H1 (cell line): ENCODE data around the gene SEMA3A. TPM values are rescaled to one million over a fixed set of nuclear protein-coding genes. Genes with fewer than 3 reads are reported as not detected.

Source experiments
- CTCF ChIA-PET: fragments of 300-600 bp; sonication (Branson Sonifier 250); formaldehyde crosslinking; loops from one replicate; lab custom pipeline; 2021; ENCODE audit not compliant: partially characterized antibody; lab: Charles Lee
- POLR2A ChIA-PET: fragments of 300-600 bp; sonication (Branson Sonifier 250); formaldehyde crosslinking; loops from one replicate; lab custom pipeline; 2021; ENCODE audit warnings: inconsistent platforms; ENCODE audit not compliant: partially characterized antibody; lab: Charles Lee
- DNase-seq, 2 experiments: peaks; one replicate each; pipeline versions ENCODE4 v3.0.0 to v3.0.0-alpha.2; 2010 to 2022; ENCODE audit warnings: low spot score in 2 of 2, low read depth in 1 of 2, mixed read lengths in 1 of 2
- FAIRE-seq: peaks from 2 replicates; lab custom pipeline; 2011; peaks lifted over from hg19 to GRCh38; lab: Jason Lieb, UNC
- H2AFZ ChIP-seq: 2 replicates; pipeline ENCODE4 v1.8.1; 2012; ENCODE audit warnings: low read length, inconsistent platforms
- H2AK5ac ChIP-seq: 2 replicates; pipeline ENCODE4 v1.6.1; 2013; ENCODE audit warnings: low read depth, low read length
- H2BK120ac ChIP-seq: replicated peaks from 2 replicates; pipeline ENCODE3; 2013; ENCODE audit warnings: low read depth, low read length, inconsistent platforms
- H2BK12ac ChIP-seq: 2 replicates; pipeline ENCODE4 v1.6.1; 2013; ENCODE audit warnings: low read depth, low read length
- H2BK15ac ChIP-seq: 2 replicates; pipeline ENCODE4 v1.6.1; 2013; ENCODE audit warnings: low read length
- H2BK20ac ChIP-seq: 2 replicates; pipeline ENCODE4 v1.6.1; 2013; ENCODE audit warnings: low read length
- H2BK5ac ChIP-seq: 2 replicates; pipeline ENCODE4 v1.6.1; 2013; ENCODE audit warnings: low read depth, low read length
- H3K14ac ChIP-seq: 2 replicates; pipeline ENCODE4 v1.6.1; 2013; ENCODE audit warnings: inconsistent platforms; ENCODE audit not compliant: insufficient read length
- H3K18ac ChIP-seq: 2 replicates; pipeline ENCODE4 v1.6.1; 2013; ENCODE audit warnings: low read length; ENCODE audit errors: extremely low read depth
- H3K23ac ChIP-seq: 2 replicates; pipeline ENCODE4 v1.6.1; 2013; ENCODE audit warnings: inconsistent platforms; ENCODE audit not compliant: insufficient read length
- H3K23me2 ChIP-seq: 2 replicates; pipeline ENCODE4 v1.6.1; 2013; ENCODE audit warnings: low read depth, low read length
- H3K27ac ChIP-seq: 2 replicates; pipeline ENCODE4 v1.6.1; 2011; ENCODE audit warnings: low read depth, low read length, inconsistent platforms
- H3K27me3 ChIP-seq, 4 experiments: replicated peaks in 1 of 4; 1 replicate in 1 of 4; 2 replicates in 3 of 4; pipeline versions ENCODE4 v1.6.1 to v1.8.1; 2011 to 2013; ENCODE audit warnings: low read length in 3 of 4, mild to moderate bottlenecking in 3 of 4, inconsistent platforms in 2 of 4, mixed read lengths in 2 of 4, moderate library complexity in 1 of 4; ENCODE audit not compliant: control insufficient read depth in 3 of 4, insufficient read depth in 3 of 4; ENCODE audit errors: extremely low read depth in 1 of 4
- H3K36me3 ChIP-seq, 4 experiments: 2 replicates each; pipeline versions ENCODE4 v1.6.1 to v1.8.1; 2011 to 2013; ENCODE audit warnings: mild to moderate bottlenecking in 4 of 4, low read length in 3 of 4, moderate library complexity in 2 of 4, control low read depth in 1 of 4, inconsistent platforms in 1 of 4; ENCODE audit not compliant: insufficient read depth in 4 of 4, control insufficient read depth in 2 of 4
- H3K4ac ChIP-seq: replicated peaks from 2 replicates; pipeline ENCODE3; 2013; ENCODE audit warnings: low read length, low read depth, mixed read lengths, inconsistent platforms; ENCODE audit not compliant: insufficient read length
- H3K4me1 ChIP-seq, 4 experiments: replicated peaks in 1 of 4; 1 replicate in 1 of 4; 2 replicates in 3 of 4; pipeline versions ENCODE4 v1.6.1 to v1.8.1; 2011 to 2013; ENCODE audit warnings: low read length in 3 of 4, inconsistent platforms in 2 of 4, mixed read lengths in 1 of 4; ENCODE audit not compliant: insufficient read depth in 4 of 4, control insufficient read depth in 3 of 4
- H3K4me2 ChIP-seq, 2 experiments: 2 replicates each; pipeline versions ENCODE4 v1.6.1 to v1.8.1; 2011 to 2013; ENCODE audit warnings: low read depth in 2 of 2, low read length in 2 of 2, control low read depth in 1 of 2, inconsistent platforms in 1 of 2, mild to moderate bottlenecking in 1 of 2; ENCODE audit not compliant: insufficient read depth in 1 of 2
- H3K4me3 ChIP-seq, 4 experiments: fragments of 200-600, 300-600 bp in 1 of 4; sonication (generic), shearing (Covaris generic), sonication (Bioruptor Twin) in 1 of 4; 2 replicates each; pipeline versions ENCODE4 v1.5.1 to v1.8.1; 2011 to 2016; ENCODE audit warnings: low read length in 4 of 4, low read depth in 3 of 4, control low read depth in 2 of 4, inconsistent platforms in 2 of 4, mild to moderate bottlenecking in 2 of 4, mixed read lengths in 1 of 4, moderate library complexity in 1 of 4; ENCODE audit not compliant: insufficient read depth in 2 of 4; ENCODE audit errors: extremely low read depth in 1 of 4
- H3K56ac ChIP-seq: replicated peaks from 2 replicates; pipeline ENCODE3; 2013; ENCODE audit warnings: low read depth, mild to moderate bottlenecking, mixed read lengths, low read length, inconsistent platforms; ENCODE audit not compliant: insufficient read length
- H3K79me1 ChIP-seq: 2 replicates; pipeline ENCODE4 v1.6.1; 2013; ENCODE audit warnings: low read depth, low read length, control low read depth
- H3K79me2 ChIP-seq, 2 experiments: 2 replicates each; pipeline versions ENCODE4 v1.6.1 to v1.8.1; 2012 to 2013; ENCODE audit warnings: low read length in 2 of 2, mild to moderate bottlenecking in 2 of 2, inconsistent platforms in 1 of 2; ENCODE audit not compliant: insufficient read depth in 2 of 2, control insufficient read depth in 1 of 2
- H3K9ac ChIP-seq, 4 experiments: replicated peaks in 1 of 4; 1 replicate in 1 of 4; 2 replicates in 3 of 4; pipeline versions ENCODE4 v1.6.1 to v1.8.1; 2011 to 2013; ENCODE audit warnings: low read depth in 3 of 4, low read length in 3 of 4, control low read depth in 2 of 4, mild to moderate bottlenecking in 2 of 4, moderate library complexity in 2 of 4, inconsistent platforms in 1 of 4; ENCODE audit errors: extremely low read depth in 1 of 4
- H3K9me3 ChIP-seq, 2 experiments: 2 replicates each; pipeline versions ENCODE4 v1.6.1 to v1.8.1; 2012 to 2013; ENCODE audit warnings: mild to moderate bottlenecking in 2 of 2, moderate library complexity in 2 of 2, control low read depth in 1 of 2, inconsistent platforms in 1 of 2, low read depth in 1 of 2, low read length in 1 of 2, mixed read lengths in 1 of 2; ENCODE audit not compliant: insufficient read depth in 2 of 2
- H4K20me1 ChIP-seq, 2 experiments: replicated peaks in 1 of 2; 2 replicates each; pipeline versions ENCODE3 to v1.8.1; 2011 to 2013; ENCODE audit warnings: inconsistent platforms in 2 of 2, low read length in 2 of 2, mild to moderate bottlenecking in 1 of 2; ENCODE audit not compliant: insufficient read depth in 2 of 2, control insufficient read depth in 1 of 2
- H4K5ac ChIP-seq: 2 replicates; pipeline ENCODE4 v1.6.1; 2013; ENCODE audit warnings: low read length, low read depth, mixed read lengths, inconsistent platforms; ENCODE audit not compliant: insufficient read length
- H4K8ac ChIP-seq: 2 replicates; pipeline ENCODE4 v1.8.0; 2013; ENCODE audit warnings: mild to moderate bottlenecking, moderate library complexity, low read length, inconsistent platforms; ENCODE audit not compliant: insufficient read depth; ENCODE audit errors: extremely low read depth
- H4K91ac ChIP-seq: replicated peaks from 2 replicates; pipeline ENCODE3; 2013; ENCODE audit warnings: low read length, mixed read lengths, inconsistent platforms; ENCODE audit not compliant: insufficient read length
- ASH2L ChIP-seq: fragments of 200-600, 300-600 bp; sonication (generic); IDR thresholded peaks from one replicate; pipeline ENCODE4 v1.7.1; 2017; ENCODE audit warnings: low read length
- ATF2 ChIP-seq: IDR thresholded peaks from 2 replicates; pipeline ENCODE4 v1.6.1; 2012; ENCODE audit warnings: low read length, inconsistent platforms
- BRCA1 ChIP-seq: IDR thresholded peaks from 2 replicates; pipeline ENCODE4 v1.6.1; 2012; ENCODE audit warnings: low read depth, low read length, improper control_type of control experiment
- CEBPB ChIP-seq: IDR thresholded peaks from 2 replicates; pipeline ENCODE4 v1.6.1; 2012; ENCODE audit warnings: low read depth, low read length
- EZH2 ChIP-seq: fragments of 200-600 bp; sonication (generic); IDR thresholded peaks from 2 replicates; pipeline ENCODE4 v1.7.1; 2012; ENCODE audit warnings: low read depth, mild to moderate bottlenecking, moderate library complexity, low read length, inconsistent platforms; ENCODE audit not compliant: severe bottlenecking
- FOSL1 ChIP-seq: IDR thresholded peaks from 2 replicates; pipeline ENCODE4 v1.6.1; 2011; ENCODE audit warnings: mild to moderate bottlenecking, low read depth, low read length, moderate library complexity; ENCODE audit not compliant: insufficient read depth
- NRF1 ChIP-seq: IDR thresholded peaks from 2 replicates; pipeline ENCODE4 v1.6.1; 2011; ENCODE audit warnings: mild to moderate bottlenecking, low read depth, low read length, improper control_type of control experiment
- PHF8 ChIP-seq: fragments of 200-600 bp; sonication (generic); conservative IDR thresholded peaks from 2 replicates; pipeline ENCODE4 v1.7.1; 2012; ENCODE audit warnings: low read depth, mild to moderate bottlenecking, inconsistent platforms, low read length, moderate library complexity
- POLR2A ChIP-seq, 2 experiments: IDR thresholded peaks; 1 replicate in 1 of 2; 2 replicates in 1 of 2; pipeline ENCODE4 v1.6.1; 2011; ENCODE audit warnings: low read depth in 2 of 2, low read length in 2 of 2, mild to moderate bottlenecking in 2 of 2; ENCODE audit errors: control extremely low read depth in 1 of 2
- RFX5 ChIP-seq: IDR thresholded peaks from 2 replicates; pipeline ENCODE4 v1.6.1; 2011; ENCODE audit warnings: low read depth, low read length, improper control_type of control experiment, borderline replicate concordance
- SUZ12 ChIP-seq: fragments of 200-600 bp; sonication (generic); IDR thresholded peaks from 2 replicates; pipeline ENCODE4 v1.6.1; 2012; ENCODE audit warnings: mild to moderate bottlenecking, inconsistent platforms, low read length, moderate library complexity, mixed read lengths
- TAF7 ChIP-seq: optimal IDR thresholded peaks from 2 replicates; pipeline ENCODE3; 2011; ENCODE audit warnings: low read depth, mild to moderate bottlenecking, inconsistent platforms, low read length, moderate library complexity, borderline replicate concordance
- TBP ChIP-seq: IDR thresholded peaks from 2 replicates; pipeline ENCODE4 v1.6.1; 2011; ENCODE audit warnings: low read depth, low read length, improper control_type of control experiment
- WGBS, 2 experiments: shearing (Covaris generic) in 1 of 2; methylation state at CpG; one replicate each; pipeline versions ENCODE4 v1.1.6 to v1.1.7; 2013 to 2015; ENCODE audit warnings: low lambda C conversion rate in 2 of 2, mixed read lengths in 2 of 2, inconsistent platforms in 1 of 2, low coverage in 1 of 2, missing lambda C conversion rate in 1 of 2; ENCODE audit not compliant: insufficient replicate concordance in 2 of 2, insufficient coverage in 1 of 2, insufficient read length in 1 of 2; ENCODE audit errors: extremely low coverage in 1 of 2, missing lambda C conversion rate in 1 of 2; 5-methylcytosine and 5-hydroxymethylcytosine counted together
- polyA plus RNA-seq, 7 experiments: library from polyadenylated mRNA; depleted of rRNA in 3 of 7; stranded (reverse) in 5 of 7; unstranded in 2 of 7; fragments of >200 nt in 5 of 7; fragments of 200-250 nt in 2 of 7; gene quantifications; 1 replicate in 5 of 7; 2 replicates in 1 of 7; 4 replicates in 1 of 7; pipeline versions ENCODE4 v1.2.1 to v1.2.3, GENCODE V29; 2011 to 2013; ENCODE audit warnings: missing spikeins in 2 of 7, mixed read lengths in 2 of 7
- total RNA-seq: library from RNA; stranded (reverse); fragmentation: NEBNext Ultra II Directional; extraction: Animal tissue kit (Norgen Biotek cat#: 25700); gene quantifications from 2 replicates; pipeline ENCODE4 v1.2.1, GENCODE V29; 2021

SEMA3A gene
- total and polyA plus RNA-seq, 2 of the 8 experiments (the other 6 are each of a cell fraction or from before 2014, with no cell fraction given) = 8.1 to 45.9 TPM

GRCh38 chr7:84076219-84076618 lies 118.4 kb downstream of the SEMA3A start:
- Histone ChIP-seq H4K91ac (no peak overlapping the region), H4K8ac (no peak overlapping the region), H2AFZ (no peak overlapping the region), H2BK20ac (no peak overlapping the region), H3K79me1 (no peaks in the 10 kb centered on the region), H3K18ac (no peak overlapping the region), H2BK120ac (no peak overlapping the region), H4K5ac (no peak overlapping the region), H3K9me3 (no peaks in the 10 kb centered on the region), H2AK5ac (no peak overlapping the region), H3K4me2 (no peak overlapping the region), H3K4me3 (no peak overlapping the region), H2BK12ac (no peak overlapping the region), H3K27ac (no peak overlapping the region), H3K56ac (no peak overlapping the region), H3K36me3 (no peaks in the 10 kb centered on the region), H4K20me1 (no peaks in the 10 kb centered on the region), H3K79me2 (no peaks in the 10 kb centered on the region; a peak in 2 of 4 replicates), H2BK15ac (no peak overlapping the region), H3K4me1 (no peaks in the 10 kb centered on the region), H3K23ac (no peak overlapping the region), H3K14ac (no peak overlapping the region), H2BK5ac (no peak overlapping the region), H3K23me2 (no peaks in the 10 kb centered on the region), H3K9ac (no peak overlapping the region), H3K4ac (no peak overlapping the region), H3K27me3 (no peaks in the 10 kb centered on the region)
- DNase-seq (no peak), FAIRE-seq (no peak)
- ChIA-PET POLR2A (no interaction called here), CTCF (no interaction called here)
- TF ChIP-seq SUZ12 (no peak), ATF2 (no peak), PHF8 (no peak), BRCA1 (no peak), POLR2A (IDR thresholded peaks at IDR 0.05; ENCODE audit: control extremely low read depth in 1 of 2, low read depth in 2 of 2, low read length in 2 of 2) (no peak), FOSL1 (no peak), TBP (no peak), CEBPB (no peak), ASH2L (no peak), TAF7 (no peak), EZH2 (no peak), RFX5 (no peak), NRF1 (no peak)
- WGBS, 2 experiments = 92% methylated on average over 1 of the region's 1 CpG; no CpG with 5 or more reads in 1 of the 2 experiments
